SK-N-SH (cell line): Measurements from ENCODE around the gene GALNT14. TPM values are rescaled to one million over a fixed set of nuclear protein-coding genes. Genes with fewer than 3 reads are reported as not detected.
"Not testable (repeated sequence)": the region's sequence is repeated elsewhere in the genome, so short reads cannot be mapped to it uniquely, and the experiment has no call there.

Source experiments
- CTCF ChIA-PET: fragments of 300-600, 350-600 bp; formaldehyde crosslinking; extraction: SDS; loops from one replicate; lab custom pipeline; 2021; lab: Yijun Ruan, JAX
- POLR2A ChIA-PET: fragments of 350-600 bp; sonication (Branson Sonifier 250); formaldehyde crosslinking; extraction: SDS; loops from one replicate; lab custom pipeline; 2020; ENCODE audit warnings: antibody characterized with exemption, inconsistent platforms; lab: Yijun Ruan, JAX
- DNase-seq: peaks from one replicate; pipeline ENCODE4 v3.0.0; 2012
- H2AFZ ChIP-seq: fragments of 200-600 bp; sonication (generic); 2 replicates; pipeline ENCODE4 v1.8.1; 2016; ENCODE audit warnings: antibody characterized with exemption, mild to moderate bottlenecking, low read depth
- H3F3A ChIP-seq: fragments of 200-600 bp; sonication (generic); replicated peaks from 2 replicates; pipeline ENCODE3; 2016; ENCODE audit warnings: antibody characterized with exemption, mild to moderate bottlenecking; ENCODE audit not compliant: insufficient read depth
- H3K27ac ChIP-seq, 2 experiments: fragments of 200-500 bp in 1 of 2; fragments of 200-600 bp in 1 of 2; sonication (Bioruptor generic) in 1 of 2; sonication (generic), shearing (Covaris generic) in 1 of 2; 2 replicates each; pipeline versions ENCODE4 v1.5.1 to v1.6.1; 2014 to 2016; ENCODE audit warnings: low read depth in 2 of 2, inconsistent platforms in 1 of 2, low read length in 1 of 2, mild to moderate bottlenecking in 1 of 2, mixed read lengths in 1 of 2
- H3K27me3 ChIP-seq: fragments of 200-600 bp; sonication (generic), shearing (Covaris generic); 2 replicates; pipeline ENCODE4 v1.6.1; 2016; ENCODE audit warnings: mixed run types; ENCODE audit not compliant: insufficient read depth
- H3K36me3 ChIP-seq, 2 experiments: fragments of 200-500 bp in 1 of 2; fragments of 200-600 bp in 1 of 2; sonication (Bioruptor generic) in 1 of 2; sonication (generic) in 1 of 2; replicated peaks in 1 of 2; 2 replicates each; pipeline versions ENCODE3 to v1.5.1; 2014 to 2016; ENCODE audit warnings: low read length in 1 of 2, mild to moderate bottlenecking in 1 of 2; ENCODE audit not compliant: insufficient read depth in 2 of 2, control insufficient read depth in 1 of 2
- H3K4me1 ChIP-seq, 2 experiments: fragments of 200-500 bp in 1 of 2; fragments of 200-600 bp in 1 of 2; sonication (Bioruptor generic) in 1 of 2; sonication (generic), shearing (Covaris generic) in 1 of 2; 2 replicates each; pipeline versions ENCODE4 v1.5.1 to v1.6.1; 2014 to 2016; ENCODE audit warnings: low read depth in 1 of 2, low read length in 1 of 2, mixed run types in 1 of 2; ENCODE audit not compliant: insufficient read depth in 2 of 2, control insufficient read depth in 1 of 2
- H3K4me2 ChIP-seq: fragments of 200-600 bp; sonication (generic), shearing (Covaris generic); 2 replicates; pipeline ENCODE4 v1.6.1; 2017; ENCODE audit warnings: mixed run types
- H3K4me3 ChIP-seq, 2 experiments: fragments of 200-500 bp in 1 of 2; fragments of 200-600 bp in 1 of 2; sonication (Bioruptor generic) in 1 of 2; sonication (generic), shearing (Covaris generic) in 1 of 2; 2 replicates each; pipeline versions ENCODE4 v1.5.1 to v1.8.1; 2014 to 2016; ENCODE audit warnings: low read depth in 2 of 2, inconsistent platforms in 1 of 2, low read length in 1 of 2, mild to moderate bottlenecking in 1 of 2, mixed read lengths in 1 of 2, moderate library complexity in 1 of 2
- H3K79me2 ChIP-seq: fragments of 200-600 bp; sonication (generic); 2 replicates; pipeline ENCODE4 v1.8.1; 2017; ENCODE audit warnings: mild to moderate bottlenecking; ENCODE audit not compliant: insufficient read depth
- H3K9ac ChIP-seq: fragments of 200-600 bp; sonication (generic); 2 replicates; pipeline ENCODE4 v1.6.1; 2017; ENCODE audit warnings: mixed run types
- H3K9me2 ChIP-seq: fragments of 200-600 bp; sonication (generic); 2 replicates; pipeline ENCODE4 v1.6.1; 2017; ENCODE audit warnings: mixed run types
- H3K9me3 ChIP-seq: fragments of 200-600 bp; sonication (generic); 2 replicates; pipeline ENCODE4 v1.6.1; 2017; ENCODE audit warnings: mixed run types, mild to moderate bottlenecking, moderate library complexity
- H4K20me1 ChIP-seq: fragments of 200-600 bp; sonication (generic); 2 replicates; pipeline ENCODE4 v1.6.1; 2017; ENCODE audit warnings: mild to moderate bottlenecking, mixed run types; ENCODE audit not compliant: insufficient read depth
- ELF1 ChIP-seq: IDR thresholded peaks from 2 replicates; pipeline ENCODE4 v1.4.0; 2012
- EZH2phosphoT487 ChIP-seq: fragments of 200-600 bp; sonication (generic); IDR thresholded peaks from 2 replicates; pipeline ENCODE4 v1.6.1; 2017; ENCODE audit warnings: low read depth, mixed run types, mild to moderate bottlenecking, antibody characterized with exemption, moderate library complexity, borderline replicate concordance
- FOXM1 ChIP-seq: IDR thresholded peaks from 2 replicates; pipeline ENCODE4 v1.4.0; 2012; ENCODE audit warnings: low read depth, mild to moderate bottlenecking
- JUND ChIP-seq: IDR thresholded peaks from 2 replicates; pipeline ENCODE4 v1.4.0; 2012
- MEF2A ChIP-seq: IDR thresholded peaks from 2 replicates; pipeline ENCODE4 v1.4.0; 2012; ENCODE audit warnings: low read depth, borderline replicate concordance
- MXI1 ChIP-seq: IDR thresholded peaks from 2 replicates; pipeline ENCODE4 v1.6.1; 2012; ENCODE audit warnings: mild to moderate bottlenecking, low read depth, low read length, improper control_type of control experiment
- NFIC ChIP-seq: IDR thresholded peaks from 2 replicates; pipeline ENCODE4 v1.4.0; 2012; ENCODE audit warnings: borderline replicate concordance
- POLR2AphosphoS5 ChIP-seq: IDR thresholded peaks from 2 replicates; pipeline ENCODE4 v1.6.1; 2012; ENCODE audit warnings: low read depth, low read length
- SIN3A ChIP-seq: IDR thresholded peaks from 2 replicates; pipeline ENCODE4 v1.6.1; 2012; ENCODE audit warnings: low read depth, mild to moderate bottlenecking, low read length, moderate library complexity, borderline replicate concordance
- SMC3 ChIP-seq: IDR thresholded peaks from 2 replicates; pipeline ENCODE4 v1.6.1; 2012; ENCODE audit warnings: low read depth, low read length, improper control_type of control experiment
- USF2 ChIP-seq: fragments of 150-350 bp; IDR thresholded peaks from 2 replicates; pipeline ENCODE4 v1.6.1; 2017; ENCODE audit warnings: antibody characterized with exemption, low read length, low read depth, borderline replicate concordance
- WGBS: methylation state at CpG from one replicate; pipeline ENCODE4 v1.1.6; 2017; ENCODE audit warnings: low lambda C conversion rate; 5-methylcytosine and 5-hydroxymethylcytosine counted together
- polyA plus RNA-seq, 3 experiments: library from polyadenylated mRNA; depleted of rRNA; stranded (reverse); fragments of >200 nt; gene quantifications; 2 replicates each; pipeline ENCODE4 v1.2.3, GENCODE V29; 2012
- TF ChIP-seq, protein P1 (sequence below): fragments of 200-600 bp; sonication (generic); IDR thresholded peaks from 2 replicates; pipeline ENCODE4 v1.6.1; 2017; ENCODE audit warnings: antibody characterized with exemption, mild to moderate bottlenecking, moderate library complexity

GALNT14 gene
- polyA plus RNA-seq, 1 of the 3 experiments (the other 2 are of a cell fraction), result 1.6 TPM

- Histone ChIP-seq H3K27me3 (no peaks in the 10 kb centered on the region), H3K27ac (no peak overlapping the region), H3K4me3 (no peak overlapping the region), H3F3A (no peaks in the 10 kb centered on the region), H4K20me1 (no peaks in the 10 kb centered on the region), H3K9me3 (no peaks in the 10 kb centered on the region), H3K79me2 (no peaks in the 10 kb centered on the region), H3K9ac (no peak overlapping the region), H2AFZ (no peak overlapping the region), H3K9me2 (no peaks in the 10 kb centered on the region), H3K4me2 (no peak overlapping the region), H3K36me3 (no peaks in the 10 kb centered on the region), H3K4me1 (peaks cover 0 to 6% of the 10 kb centered on the region in 2 experiments; a peak in 1 of 4 replicates)
- ChIA-PET POLR2A (no interaction called here), CTCF (interaction anchor here (0.9 to 1.5 kb wide), 2 partner anchors 9 to 199 kb away, joined by 3 read pairs; no protein-coding TSS in a partner anchor)
- DNase-seq, result no peak
- WGBS, result 48% methylated on average over 7 of the region's 7 CpGs
- TF ChIP-seq MEF2A (no peak), MXI1 (no peak), SIN3A (no peak)
- TF ChIP-seq, all 33 proteins: peak for 0
Measured at GRCh38 chr2:30910686-30911085, 227.6 kb downstream of the GALNT14 start.

GRCh38 chr2:30904437-30904836 is 233.8 kb downstream of the GALNT14 start:
- 64% methylated on average over 13 of the region's 14 CpGs for WGBS

DNA sequence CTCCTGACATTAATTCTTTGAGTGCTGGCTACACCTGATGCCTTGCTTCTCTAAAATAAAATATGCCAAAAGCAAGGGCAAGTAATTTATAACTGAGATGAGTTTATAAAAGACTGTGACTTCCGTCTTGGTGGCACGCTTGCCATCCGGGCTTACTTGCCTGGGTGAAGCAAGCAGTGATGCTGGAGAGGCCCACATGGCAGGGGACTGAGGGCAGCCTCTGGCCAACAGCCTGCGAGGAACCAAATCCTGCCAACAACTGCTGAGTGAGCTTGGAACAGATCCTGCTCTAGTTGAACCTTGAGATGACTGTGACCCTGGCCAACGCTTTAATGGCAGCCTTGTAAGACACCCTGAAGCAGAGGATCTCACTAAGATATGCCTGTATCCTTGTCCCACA is 234.9 kb downstream of the GALNT14 start:
- WGBS, result 41% methylated on average over 4 of the region's 5 CpGs
- H3K9me2 ChIP-seq, result no peaks in the 10 kb centered on the region
- no peak overlapping the region for H3K4me2 ChIP-seq
- H3K9me3 ChIP-seq, result no peaks in the 10 kb centered on the region
- no peak for DNase-seq
- no peak overlapping the region for H3K9ac ChIP-seq
- H3K4me3 ChIP-seq, result no peak overlapping the region
- H4K20me1 ChIP-seq, result no peaks in the 10 kb centered on the region
- H3K36me3 ChIP-seq, result no peaks in the 10 kb centered on the region
- no peak overlapping the region for H2AFZ ChIP-seq
- no peaks in the 10 kb centered on the region; a peak in 1 of 4 replicates for H3K4me1 ChIP-seq
- no peaks in the 10 kb centered on the region for H3K27me3 ChIP-seq
- no peaks in the 10 kb centered on the region for H3F3A ChIP-seq
- ChIA-PET CTCF (interaction anchor here (1.0 to 1.1 kb wide), 2 partner anchors 41 to 738 kb away, joined by 3 to 4 read pairs; no protein-coding TSS in a partner anchor), POLR2A (no interaction called here)
- no peaks in the 10 kb centered on the region for H3K79me2 ChIP-seq
- no peak overlapping the region for H3K27ac ChIP-seq
- TF ChIP-seq EZH2phosphoT487, result no peak

More at GRCh38 chr2:30904437-30904836, 233.8 kb downstream of the GALNT14 start:
- H3K4me3 ChIP-seq, H3K9me2 ChIP-seq, H3K79me2 ChIP-seq, POLR2A ChIA-PET, H3K4me1 ChIP-seq, H4K20me1 ChIP-seq, CTCF ChIA-PET, H3K27ac ChIP-seq, DNase-seq, H3K27me3 ChIP-seq, H2AFZ ChIP-seq, H3K9me3 ChIP-seq, H3K4me2 ChIP-seq, H3F3A ChIP-seq, H3K9ac ChIP-seq, H3K36me3 ChIP-seq: not testable (repeated sequence)

DNA sequence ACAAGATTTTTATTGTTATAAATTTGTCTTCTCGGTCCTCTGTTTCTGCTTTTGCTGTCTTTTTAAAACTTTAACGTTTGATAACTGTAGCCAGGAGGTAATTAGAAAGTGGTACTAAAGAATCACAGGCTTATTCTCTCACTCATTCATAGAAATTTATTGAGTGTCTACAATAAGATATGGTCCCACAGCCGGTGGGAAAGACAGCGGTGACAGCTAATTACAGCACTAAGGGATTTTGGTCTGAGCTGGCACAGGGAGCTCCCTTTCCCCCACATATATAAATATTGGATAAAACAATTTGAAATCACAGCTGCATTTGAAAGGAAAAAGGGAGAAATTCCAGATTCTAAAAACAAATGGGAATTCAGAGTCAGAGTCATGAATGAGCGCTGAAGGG is 237.9 kb downstream of the GALNT14 start:
- Histone ChIP-seq H3F3A (no peaks in the 10 kb centered on the region), H3K27ac (no peak overlapping the region), H3K36me3 (no peaks in the 10 kb centered on the region), H3K27me3 (no peaks in the 10 kb centered on the region), H3K4me1 (no peaks in the 10 kb centered on the region; a peak in 1 of 4 replicates), H4K20me1 (no peaks in the 10 kb centered on the region), H3K79me2 (no peaks in the 10 kb centered on the region), H3K9me3 (no peaks in the 10 kb centered on the region), H3K4me2 (no peak overlapping the region), H2AFZ (no peak overlapping the region), H3K9me2 (no peaks in the 10 kb centered on the region), H3K4me3 (no peak overlapping the region), H3K9ac (no peak overlapping the region)
- ChIA-PET POLR2A (no interaction called here), CTCF (interaction anchor here (1.0 to 3.7 kb wide), 3 partner anchors 15 to 189 kb away, joined by 3 to 18 read pairs (median 4); no protein-coding TSS in a partner anchor)
- 46% methylated on average over 5 of the region's 5 CpGs for WGBS
- no peak for DNase-seq
- no peak for TF ChIP-seq ELF1
- TF ChIP-seq USF2, result no peak
- TF ChIP-seq POLR2AphosphoS5, result no peak
- TF ChIP-seq SMC3, result no peak
- TF ChIP-seq JUND, result no peak
- no peak for TF ChIP-seq NFIC
- TF ChIP-seq, protein P1, sequence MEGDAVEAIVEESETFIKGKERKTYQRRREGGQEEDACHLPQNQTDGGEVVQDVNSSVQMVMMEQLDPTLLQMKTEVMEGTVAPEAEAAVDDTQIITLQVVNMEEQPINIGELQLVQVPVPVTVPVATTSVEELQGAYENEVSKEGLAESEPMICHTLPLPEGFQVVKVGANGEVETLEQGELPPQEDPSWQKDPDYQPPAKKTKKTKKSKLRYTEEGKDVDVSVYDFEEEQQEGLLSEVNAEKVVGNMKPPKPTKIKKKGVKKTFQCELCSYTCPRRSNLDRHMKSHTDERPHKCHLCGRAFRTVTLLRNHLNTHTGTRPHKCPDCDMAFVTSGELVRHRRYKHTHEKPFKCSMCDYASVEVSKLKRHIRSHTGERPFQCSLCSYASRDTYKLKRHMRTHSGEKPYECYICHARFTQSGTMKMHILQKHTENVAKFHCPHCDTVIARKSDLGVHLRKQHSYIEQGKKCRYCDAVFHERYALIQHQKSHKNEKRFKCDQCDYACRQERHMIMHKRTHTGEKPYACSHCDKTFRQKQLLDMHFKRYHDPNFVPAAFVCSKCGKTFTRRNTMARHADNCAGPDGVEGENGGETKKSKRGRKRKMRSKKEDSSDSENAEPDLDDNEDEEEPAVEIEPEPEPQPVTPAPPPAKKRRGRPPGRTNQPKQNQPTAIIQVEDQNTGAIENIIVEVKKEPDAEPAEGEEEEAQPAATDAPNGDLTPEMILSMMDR, result no peak
- TF ChIP-seq FOXM1, result no peak
- TF ChIP-seq SIN3A, result no peak
